HG03095 (cell line): ENCODE measurements around the gene AHDC1.
"Not testable (repeated sequence)": the region's sequence is repeated elsewhere in the genome, so short reads cannot be mapped to it uniquely, and the experiment has no call there.

Experiments
- ATAC-seq: cut with Tn5 transposase; IDR thresholded peaks from one replicate; pipeline ENCODE4 v1.9.1; 2021; ENCODE audit warnings: moderate library complexity; ENCODE audit not compliant: unreplicated experiment

Gene AHDC1

GRCh38 chr1:27554293-27554692, 49.7 kb downstream of the AHDC1 start:
- no peak for ATAC-seq

GRCh38 chr1:27553823-27554222, 50.1 kb downstream of the AHDC1 start:
- not testable (repeated sequence) for ATAC-seq

GRCh38 chr1:27552911-27553420, 51.0 kb downstream of the AHDC1 start:
- no peak for ATAC-seq

- no peak for ATAC-seq
These were observed 52.0 kb downstream of the AHDC1 start for GRCh38 chr1:27551953-27552312.

- ATAC-seq = no peak
These were observed 52.6 kb downstream of the AHDC1 start for GRCh38 chr1:27551170-27551952.

GRCh38 chr1:27550510-27551169, 53.3 kb downstream of the AHDC1 start:
- ATAC-seq = no peak

GRCh38 chr1:27549807-27550408, 54.0 kb downstream of the AHDC1 start:
- ATAC-seq = no peak

- no peak for ATAC-seq
These were observed 54.9 kb downstream of the AHDC1 start for GRCh38 chr1:27548858-27549719.

GRCh38 chr1:27548136-27548853, 55.6 kb downstream of the AHDC1 start:
- no peak for ATAC-seq

GRCh38 chr1:27547220-27548116, 56.5 kb downstream of the AHDC1 start:
- ATAC-seq = no peak

- no peak for ATAC-seq
These were observed 58.1 kb downstream of the AHDC1 start for GRCh38 chr1:27545876-27546275.

GRCh38 chr1:27545271-27545670, 58.7 kb downstream of the AHDC1 start:
- ATAC-seq = no peak

- no peak for ATAC-seq
These were observed 59.1 kb downstream of the AHDC1 start for GRCh38 chr1:27544834-27545233.

GRCh38 chr1:27543284-27543683, 60.7 kb downstream of the AHDC1 start:
- ATAC-seq = no peak

- ATAC-seq = no peak
These were observed 61.3 kb downstream of the AHDC1 start for GRCh38 chr1:27542463-27543273.

- no peak for ATAC-seq
These were observed 63.8 kb downstream of the AHDC1 start for GRCh38 chr1:27539901-27540861.

GRCh38 chr1:27538793-27539192, 65.2 kb downstream of the AHDC1 start:
- ATAC-seq = no peak
